ENCODE measurements around the gene AGO3. TPM values are rescaled to one million over a fixed set of nuclear protein-coding genes. Genes with fewer than 3 reads are reported as not detected.
A peak's percentile ranks its signal among the peaks of the same experiment; 100 is the strongest.

AGO3 gene
- total and polyA plus RNA-seq, 10 of the 15 experiments (the other 5 are each of a cell fraction or from before 2014, with no cell fraction given) = 3.9 to 35.2 (median 12.5) TPM

DNA sequence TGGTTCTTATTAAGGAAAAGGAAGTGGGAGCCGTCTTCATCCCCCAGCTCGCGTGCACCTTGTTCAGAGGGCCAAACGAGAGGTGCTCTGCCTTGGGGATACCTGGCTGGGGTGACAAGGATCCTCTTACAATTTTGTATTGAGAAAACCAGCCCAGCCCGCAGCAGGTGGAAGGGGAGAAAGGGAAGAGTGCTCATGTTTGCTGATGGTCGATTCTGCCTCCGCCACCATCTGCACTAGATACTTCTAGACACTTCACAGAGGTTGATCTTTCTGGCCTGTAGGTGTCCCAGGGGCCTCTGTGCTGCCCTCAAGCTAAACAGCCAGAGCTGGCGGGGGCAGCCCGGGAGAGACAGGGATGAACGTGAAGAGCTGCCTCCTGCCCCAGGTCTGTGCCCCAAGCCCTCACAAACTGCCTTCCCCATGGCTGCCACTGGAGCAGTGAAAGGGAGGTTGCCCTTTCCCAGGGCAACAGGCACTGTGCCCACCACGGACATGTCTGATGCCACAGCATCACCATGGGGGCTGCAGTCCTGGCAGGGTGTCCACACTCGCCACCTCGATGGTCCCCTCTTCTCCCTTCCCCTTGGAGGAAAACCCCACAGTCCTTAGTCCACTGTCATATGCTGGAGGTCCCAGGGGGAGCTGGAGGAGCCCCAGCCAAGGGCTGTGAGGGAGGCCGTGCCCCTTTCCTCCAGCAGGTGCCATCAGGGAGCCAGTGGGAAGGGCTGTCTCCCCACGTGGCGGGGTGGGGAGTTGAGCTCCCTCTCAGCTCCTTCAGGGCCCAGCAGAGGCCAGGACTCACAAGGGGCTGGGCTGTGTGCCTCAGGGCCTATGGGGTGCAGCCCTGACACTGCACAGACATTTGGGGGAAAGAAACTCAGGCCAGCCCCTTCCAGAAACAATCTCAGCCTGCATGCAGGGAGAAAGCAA lies 165.9 kb downstream of the AGO3 start:
- Histone ChIP-seq H3K9me3 (replicated peaks; ENCODE audit: control insufficient read depth, insufficient read depth, low read length) (no peaks in the 10 kb centered on the region), H3K4me2 (ENCODE audit: control insufficient read depth, insufficient read depth) (no peak overlapping the region), H3K9ac (ENCODE audit: control insufficient read depth, insufficient read depth, low read length) (no peak overlapping the region), H3K4me1 (ENCODE audit: control insufficient read depth, insufficient read depth, low read length) (no peaks in the 10 kb centered on the region), H4K20me1 (ENCODE audit: control insufficient read depth, insufficient read depth) (no peaks in the 10 kb centered on the region), H3K79me2 (ENCODE audit: control insufficient read depth, insufficient read depth, low read length) (no peaks in the 10 kb centered on the region; the same call in 1 of the 2 replicates), H3K4me3 (no peak overlapping the region), H3K27me3 (replicated peaks in 1 of 2; ENCODE audit: control insufficient read depth in 2 of 2, insufficient read depth in 2 of 2, low read length in 1 of 2) (no peaks in the 10 kb centered on the region), H3K27ac (ENCODE audit: control insufficient read depth, insufficient read depth) (no peak overlapping the region), H3K36me3 (ENCODE audit: control insufficient read depth in 2 of 2, insufficient read depth in 2 of 2, low read length in 1 of 2) (peaks cover 12 to 18% of the 10 kb centered on the region in 2 experiments), H2AFZ (ENCODE audit: control insufficient read depth, low read depth, low read length) (no peak overlapping the region)
- 80% methylated on average over 16 of the region's 16 CpGs for WGBS (ENCODE audit: insufficient coverage, insufficient replicate concordance, low lambda C conversion rate, missing lambda C conversion rate)
- ChIA-PET SMC1A (ENCODE audit: uncharacterized antibody, unreplicated experiment) (interaction anchor here (1.5 kb wide), 1 partner anchor 38 kb away, joined by 5 read pairs; no protein-coding TSS in a partner anchor), CTCF (interaction anchor here (0.6 to 2.6 kb wide), 7 partner anchors 38 to 325 kb away, joined by 3 to 9 read pairs (median 4); partner anchors contain the start of genes THRAP3 and TRAPPC3), POLR2A (no interaction called here), RAD21 (ENCODE audit: unreplicated experiment) (interaction anchor here (0.8 kb wide), 1 partner anchor 53 kb away, joined by 3 read pairs; no protein-coding TSS in a partner anchor)
- in situ Hi-C loops (cut with MboI) = no loop called here
- ATAC-seq (peak; percentile 61), FAIRE-seq (no peak), DNase-seq (ENCODE audit: low read depth, low spot score) (no peak)
- no TSS peak for BruUV-seq (replicated peaks)
- intact Hi-C loops (cut with micrococcal nuclease; ENCODE audit: unreplicated experiment) = loop anchor here (5.0 kb wide), 1 partner anchor 326 kb away; no protein-coding TSS in a partner anchor
- TF ChIP-seq, protein P1, sequence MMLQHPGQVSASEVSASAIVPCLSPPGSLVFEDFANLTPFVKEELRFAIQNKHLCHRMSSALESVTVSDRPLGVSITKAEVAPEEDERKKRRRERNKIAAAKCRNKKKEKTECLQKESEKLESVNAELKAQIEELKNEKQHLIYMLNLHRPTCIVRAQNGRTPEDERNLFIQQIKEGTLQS (IDR thresholded peaks at IDR 0.05; ENCODE audit: borderline replicate concordance, extremely low read depth, low read depth, low read length) = no peak
- TF ChIP-seq, protein P2, sequence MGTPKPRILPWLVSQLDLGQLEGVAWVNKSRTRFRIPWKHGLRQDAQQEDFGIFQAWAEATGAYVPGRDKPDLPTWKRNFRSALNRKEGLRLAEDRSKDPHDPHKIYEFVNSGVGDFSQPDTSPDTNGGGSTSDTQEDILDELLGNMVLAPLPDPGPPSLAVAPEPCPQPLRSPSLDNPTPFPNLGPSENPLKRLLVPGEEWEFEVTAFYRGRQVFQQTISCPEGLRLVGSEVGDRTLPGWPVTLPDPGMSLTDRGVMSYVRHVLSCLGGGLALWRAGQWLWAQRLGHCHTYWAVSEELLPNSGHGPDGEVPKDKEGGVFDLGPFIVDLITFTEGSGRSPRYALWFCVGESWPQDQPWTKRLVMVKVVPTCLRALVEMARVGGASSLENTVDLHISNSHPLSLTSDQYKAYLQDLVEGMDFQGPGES (IDR thresholded peaks at IDR 0.05) = no peak
- TF ChIP-seq IKZF1 (conservative IDR thresholded peaks at IDR 0.05) (no peak), NFYB (IDR thresholded peaks at IDR 0.05; ENCODE audit: insufficient read depth, low read depth, low read length) (no peak), POLR2A (IDR thresholded peaks at IDR 0.05; ENCODE audit: low read depth, low read length) (peak; percentile 36), CEBPB (IDR thresholded peaks at IDR 0.05; ENCODE audit: borderline replicate concordance in 1 of 2, low read depth in 2 of 2, low read length in 2 of 2) (no peak), NR2C1 (IDR thresholded peaks at IDR 0.05) (no peak), HDAC2 (IDR thresholded peaks at IDR 0.05) (no peak), RCOR1 (conservative IDR thresholded peaks at IDR 0.05; ENCODE audit: low read depth, low read length) (no peak), RUNX3 (IDR thresholded peaks at IDR 0.05; ENCODE audit: low read length) (no peak), POLR2AphosphoS2 (IDR thresholded peaks at IDR 0.05; ENCODE audit: low read depth, low read length) (0 out of 2 replicates have a peak, but pooled peaks have one; percentile 14), NFIC (IDR thresholded peaks at IDR 0.05; ENCODE audit: low read depth, low read length) (no peak), MYC (IDR thresholded peaks at IDR 0.05; ENCODE audit: insufficient read depth, insufficient read length, insufficient replicate concordance, low read length, severe bottlenecking) (no peak)
- TF ChIP-seq, protein P3, sequence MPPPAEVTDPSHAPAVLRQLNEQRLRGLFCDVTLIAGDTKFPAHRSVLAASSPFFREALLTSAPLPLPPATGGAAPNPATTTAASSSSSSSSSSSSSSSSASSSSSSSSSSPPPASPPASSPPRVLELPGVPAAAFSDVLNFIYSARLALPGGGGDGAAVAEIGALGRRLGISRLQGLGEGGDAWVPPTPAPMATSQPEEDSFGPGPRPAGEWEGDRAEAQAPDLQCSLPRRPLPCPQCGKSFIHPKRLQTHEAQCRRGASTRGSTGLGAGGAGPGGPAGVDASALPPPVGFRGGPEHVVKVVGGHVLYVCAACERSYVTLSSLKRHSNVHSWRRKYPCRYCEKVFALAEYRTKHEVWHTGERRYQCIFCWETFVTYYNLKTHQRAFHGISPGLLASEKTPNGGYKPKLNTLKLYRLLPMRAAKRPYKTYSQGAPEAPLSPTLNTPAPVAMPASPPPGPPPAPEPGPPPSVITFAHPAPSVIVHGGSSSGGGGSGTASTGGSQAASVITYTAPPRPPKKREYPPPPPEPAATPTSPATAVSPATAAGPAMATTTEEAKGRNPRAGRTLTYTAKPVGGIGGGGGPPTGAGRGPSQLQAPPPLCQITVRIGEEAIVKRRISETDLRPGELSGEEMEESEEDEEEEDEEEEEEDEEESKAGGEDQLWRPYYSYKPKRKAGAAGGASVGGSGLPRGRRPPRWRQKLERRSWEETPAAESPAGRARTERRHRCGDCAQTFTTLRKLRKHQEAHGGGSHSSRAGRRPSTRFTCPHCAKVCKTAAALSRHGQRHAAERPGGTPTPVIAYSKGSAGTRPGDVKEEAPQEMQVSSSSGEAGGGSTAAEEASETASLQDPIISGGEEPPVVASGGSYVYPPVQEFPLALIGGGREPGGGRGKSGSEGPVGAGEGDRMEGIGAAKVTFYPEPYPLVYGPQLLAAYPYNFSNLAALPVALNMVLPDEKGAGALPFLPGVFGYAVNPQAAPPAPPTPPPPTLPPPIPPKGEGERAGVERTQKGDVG (CRISPR knock-in tag; IDR thresholded peaks at IDR 0.05) = no peak
- TF ChIP-seq, protein P4, sequence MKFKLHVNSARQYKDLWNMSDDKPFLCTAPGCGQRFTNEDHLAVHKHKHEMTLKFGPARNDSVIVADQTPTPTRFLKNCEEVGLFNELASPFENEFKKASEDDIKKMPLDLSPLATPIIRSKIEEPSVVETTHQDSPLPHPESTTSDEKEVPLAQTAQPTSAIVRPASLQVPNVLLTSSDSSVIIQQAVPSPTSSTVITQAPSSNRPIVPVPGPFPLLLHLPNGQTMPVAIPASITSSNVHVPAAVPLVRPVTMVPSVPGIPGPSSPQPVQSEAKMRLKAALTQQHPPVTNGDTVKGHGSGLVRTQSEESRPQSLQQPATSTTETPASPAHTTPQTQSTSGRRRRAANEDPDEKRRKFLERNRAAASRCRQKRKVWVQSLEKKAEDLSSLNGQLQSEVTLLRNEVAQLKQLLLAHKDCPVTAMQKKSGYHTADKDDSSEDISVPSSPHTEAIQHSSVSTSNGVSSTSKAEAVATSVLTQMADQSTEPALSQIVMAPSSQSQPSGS (IDR thresholded peaks at IDR 0.05; ENCODE audit: low read length) = no peak
